NB4 (cell line): ENCODE results near the gene PRKAB2.
"Not testable (repeated sequence)": the region's sequence is repeated elsewhere in the genome, so short reads cannot be mapped to it uniquely, and the experiment has no call there.

Experiments
- MYC ChIP-seq: IDR thresholded peaks from 2 replicates; pipeline ENCODE4 v1.6.1; 2011; ENCODE audit warnings: low read depth, low read length
- POLR2A ChIP-seq: IDR thresholded peaks from 2 replicates; pipeline ENCODE4 v1.6.1; 2011; ENCODE audit warnings: mild to moderate bottlenecking; ENCODE audit not compliant: insufficient read length; ENCODE audit errors: extremely low read depth
- TF ChIP-seq, protein P1 (sequence below): IDR thresholded peaks from one replicate; pipeline ENCODE4 v1.5.1; 2012; ENCODE audit warnings: low read depth, low read length
- TF ChIP-seq, protein P2 (sequence below): IDR thresholded peaks from 2 replicates; pipeline ENCODE4 v1.6.1; 2011; ENCODE audit warnings: low read depth, low read length

DNA sequence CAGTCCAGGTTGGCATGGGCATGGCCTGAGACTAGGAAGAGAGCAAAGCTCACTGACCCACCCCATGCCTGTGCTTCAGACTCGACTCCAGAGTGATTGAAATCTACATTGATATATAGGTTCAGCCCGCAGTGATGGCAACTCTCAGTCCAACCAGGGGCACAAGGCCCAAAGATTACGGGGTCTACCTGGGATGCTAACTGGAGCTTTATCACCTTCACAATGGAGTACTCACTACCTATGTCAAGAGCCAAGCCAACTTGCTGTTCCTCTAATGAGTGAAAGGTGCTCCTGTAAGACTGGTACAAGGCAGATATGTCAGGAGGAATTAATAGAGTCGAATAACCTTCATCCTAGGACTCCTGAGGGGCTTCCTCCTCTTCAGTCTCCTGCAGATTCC is 57.2 kb downstream of the PRKAB2 start:
- not testable (repeated sequence) for TF ChIP-seq POLR2A, MYC
- TF ChIP-seq, protein P1, sequence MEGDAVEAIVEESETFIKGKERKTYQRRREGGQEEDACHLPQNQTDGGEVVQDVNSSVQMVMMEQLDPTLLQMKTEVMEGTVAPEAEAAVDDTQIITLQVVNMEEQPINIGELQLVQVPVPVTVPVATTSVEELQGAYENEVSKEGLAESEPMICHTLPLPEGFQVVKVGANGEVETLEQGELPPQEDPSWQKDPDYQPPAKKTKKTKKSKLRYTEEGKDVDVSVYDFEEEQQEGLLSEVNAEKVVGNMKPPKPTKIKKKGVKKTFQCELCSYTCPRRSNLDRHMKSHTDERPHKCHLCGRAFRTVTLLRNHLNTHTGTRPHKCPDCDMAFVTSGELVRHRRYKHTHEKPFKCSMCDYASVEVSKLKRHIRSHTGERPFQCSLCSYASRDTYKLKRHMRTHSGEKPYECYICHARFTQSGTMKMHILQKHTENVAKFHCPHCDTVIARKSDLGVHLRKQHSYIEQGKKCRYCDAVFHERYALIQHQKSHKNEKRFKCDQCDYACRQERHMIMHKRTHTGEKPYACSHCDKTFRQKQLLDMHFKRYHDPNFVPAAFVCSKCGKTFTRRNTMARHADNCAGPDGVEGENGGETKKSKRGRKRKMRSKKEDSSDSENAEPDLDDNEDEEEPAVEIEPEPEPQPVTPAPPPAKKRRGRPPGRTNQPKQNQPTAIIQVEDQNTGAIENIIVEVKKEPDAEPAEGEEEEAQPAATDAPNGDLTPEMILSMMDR, result not testable (repeated sequence)
- TF ChIP-seq, protein P2, sequence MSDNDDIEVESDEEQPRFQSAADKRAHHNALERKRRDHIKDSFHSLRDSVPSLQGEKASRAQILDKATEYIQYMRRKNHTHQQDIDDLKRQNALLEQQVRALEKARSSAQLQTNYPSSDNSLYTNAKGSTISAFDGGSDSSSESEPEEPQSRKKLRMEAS, result not testable (repeated sequence)
